Measurements from ENCODE around the gene OLIG1.

GRCh38 chr21:33096426-33096825 lies 26.5 kb downstream of the OLIG1 start:
- TF ChIP-seq CTCF (IDR thresholded peaks at IDR 0.05) (no peak), POLR2AphosphoS5 (IDR thresholded peaks at IDR 0.05; ENCODE audit: insufficient read depth in 1 of 2, low read depth in 1 of 2) (no peak), POLR2A (IDR thresholded peaks at IDR 0.05) (no peak)
